ENCODE results near the gene CCR2. TPM values are rescaled to one million over a fixed set of nuclear protein-coding genes. Genes with fewer than 3 reads are reported as not detected.
"Not testable (repeated sequence)": the region's sequence is repeated elsewhere in the genome, so short reads cannot be mapped to it uniquely, and the experiment has no call there.

The CCR2 gene
- total RNA-seq, 1 donor from 2014 or later: not detected

- no peaks in the 10 kb centered on the region for H3K9me3 Mint-ChIP-seq
- H3K4me3 Mint-ChIP-seq: no peak overlapping the region
- H3K36me3 Mint-ChIP-seq: no peaks in the 10 kb centered on the region
- H3K27ac Mint-ChIP-seq: no peak overlapping the region
- TF ChIP-seq CTCF (IDR thresholded peaks at IDR 0.05; ENCODE audit: unreplicated experiment): no peak
- DNase-seq (ENCODE audit: low spot score in 2 of 2, unreplicated experiment in 2 of 2): no peak
- H3K27me3 Mint-ChIP-seq (ENCODE audit: low read depth): peaks cover 3% of the 10 kb centered on the region
- H3K4me1 Mint-ChIP-seq: peaks cover 9% of the 10 kb centered on the region
Measured at GRCh38 chr3:46386205-46386604, 32.3 kb downstream of the CCR2 start.

- H3K36me3 Mint-ChIP-seq; DNase-seq (ENCODE audit: low spot score in 2 of 2, unreplicated experiment in 2 of 2); H3K4me3 Mint-ChIP-seq; H3K4me1 Mint-ChIP-seq; H3K9me3 Mint-ChIP-seq; H3K27ac Mint-ChIP-seq: not testable (repeated sequence)
- H3K27me3 Mint-ChIP-seq (ENCODE audit: low read depth): peaks cover 15% of the 10 kb centered on the region
Measured at GRCh38 chr3:46388847-46389246, 34.9 kb downstream of the CCR2 start.

- TF ChIP-seq CTCF (IDR thresholded peaks at IDR 0.05; ENCODE audit: unreplicated experiment): no peak
- H3K36me3 Mint-ChIP-seq: no peaks in the 10 kb centered on the region
Measured at GRCh38 chr3:46389306-46389705, 35.4 kb downstream of the CCR2 start.

GRCh38 chr3:46391526-46391925 is 37.6 kb downstream of the CCR2 start:
- H3K27ac Mint-ChIP-seq; H3K9me3 Mint-ChIP-seq; H3K4me1 Mint-ChIP-seq; DNase-seq (ENCODE audit: low spot score in 2 of 2, unreplicated experiment in 2 of 2); H3K36me3 Mint-ChIP-seq; H3K4me3 Mint-ChIP-seq: not testable (repeated sequence)
- peaks cover 28% of the 10 kb centered on the region for H3K27me3 Mint-ChIP-seq (ENCODE audit: low read depth)

More at GRCh38 chr3:46389306-46389705, 35.4 kb downstream of the CCR2 start:
- peaks cover 19% of the 10 kb centered on the region for H3K27me3 Mint-ChIP-seq (ENCODE audit: low read depth)
- no peak overlapping the region for H3K4me3 Mint-ChIP-seq
- no peak for DNase-seq (ENCODE audit: low spot score in 2 of 2, unreplicated experiment in 2 of 2)
- H3K27ac Mint-ChIP-seq: no peak overlapping the region
- no peaks in the 10 kb centered on the region for H3K9me3 Mint-ChIP-seq
- H3K4me1 Mint-ChIP-seq: peaks cover 3% of the 10 kb centered on the region

GRCh38 chr3:46393011-46393410 is 39.1 kb downstream of the CCR2 start:
- no peak for TF ChIP-seq CTCF (IDR thresholded peaks at IDR 0.05; ENCODE audit: unreplicated experiment)
- H3K4me1 Mint-ChIP-seq: peaks cover 3% of the 10 kb centered on the region
- no peak for DNase-seq (ENCODE audit: low spot score in 2 of 2, unreplicated experiment in 2 of 2)
- no peak overlapping the region for H3K4me3 Mint-ChIP-seq
- no peak overlapping the region for H3K27ac Mint-ChIP-seq
- H3K36me3 Mint-ChIP-seq: no peaks in the 10 kb centered on the region
- H3K27me3 Mint-ChIP-seq (ENCODE audit: low read depth): peaks cover 42% of the 10 kb centered on the region
- no peaks in the 10 kb centered on the region for H3K9me3 Mint-ChIP-seq

GRCh38 chr3:46393554-46394434 is 39.9 kb downstream of the CCR2 start:
- Mint-ChIP-seq H3K36me3 (no peaks in the 10 kb centered on the region), H3K27ac (no peak overlapping the region), H3K27me3 (ENCODE audit: low read depth) (peaks cover 43% of the 10 kb centered on the region), H3K4me1 (peaks cover 3% of the 10 kb centered on the region), H3K4me3 (no peak overlapping the region), H3K9me3 (no peaks in the 10 kb centered on the region)
- no peak for TF ChIP-seq CTCF (IDR thresholded peaks at IDR 0.05; ENCODE audit: unreplicated experiment)
- no peak for DNase-seq (ENCODE audit: low spot score in 2 of 2, unreplicated experiment in 2 of 2)
